DND-41 (cell line): Measurements from ENCODE around the gene SPANXA1.
"Not testable (repeated sequence)": the region's sequence is repeated elsewhere in the genome, so short reads cannot be mapped to it uniquely, and the experiment has no call there.

Experiments
- ATAC-seq: fragments of 200-7000 bp; cut with Tn5 transposase; 3 replicates; pipeline ENCODE4 v1.9.1; 2021; ENCODE audit warnings: low read depth; ENCODE audit not compliant: insufficient read depth
- DNase-seq: peaks from one replicate; pipeline ENCODE4 v3.0.0-alpha.2; 2020
- H2AFZ ChIP-seq: 2 replicates; pipeline ENCODE4 v1.6.0; 2012; ENCODE audit warnings: low read depth, low read length
- H3K27ac ChIP-seq: 2 replicates; pipeline ENCODE4 v1.5.1; 2012; ENCODE audit warnings: low read length, inconsistent platforms
- H3K27me3 ChIP-seq: fragments of 200-600 bp; sonication (generic); 2 replicates; pipeline ENCODE4 v1.6.0; 2012; ENCODE audit warnings: low read length, mild to moderate bottlenecking, inconsistent platforms; ENCODE audit not compliant: insufficient read depth, poor library complexity
- H3K36me3 ChIP-seq: 2 replicates; pipeline ENCODE4 v1.5.1; 2012; ENCODE audit warnings: low read length, inconsistent platforms; ENCODE audit not compliant: insufficient read depth
- H3K4me1 ChIP-seq: 2 replicates; pipeline ENCODE4 v1.5.1; 2012; ENCODE audit warnings: mild to moderate bottlenecking, low read length; ENCODE audit not compliant: insufficient read depth
- H3K4me2 ChIP-seq: 2 replicates; pipeline ENCODE4 v1.6.0; 2012; ENCODE audit warnings: mild to moderate bottlenecking, moderate library complexity, low read length, inconsistent platforms; ENCODE audit not compliant: insufficient read depth
- H3K4me3 ChIP-seq, 2 experiments: fragments of 200-600 bp in 1 of 2; shearing (Covaris generic) in 1 of 2; 2 replicates each; pipeline ENCODE4 v1.5.1; 2012 to 2016; ENCODE audit warnings: inconsistent platforms in 2 of 2, low read length in 2 of 2, mild to moderate bottlenecking in 2 of 2, low read depth in 1 of 2, moderate library complexity in 1 of 2
- H3K79me2 ChIP-seq: 2 replicates; pipeline ENCODE4 v1.6.0; 2012; ENCODE audit warnings: low read length, inconsistent platforms; ENCODE audit not compliant: insufficient read depth
- H3K9ac ChIP-seq: 2 replicates; pipeline ENCODE4 v1.6.0; 2012; ENCODE audit warnings: low read depth, mild to moderate bottlenecking, inconsistent platforms, low read length, moderate library complexity
- H3K9me3 ChIP-seq: 2 replicates; pipeline ENCODE4 v1.5.1; 2012; ENCODE audit warnings: low read length, moderate library complexity, mild to moderate bottlenecking, inconsistent platforms; ENCODE audit not compliant: insufficient read depth, severe bottlenecking
- H4K20me1 ChIP-seq: 2 replicates; pipeline ENCODE4 v1.6.0; 2012; ENCODE audit warnings: low read length; ENCODE audit not compliant: insufficient read depth
- EZH2 ChIP-seq: IDR thresholded peaks from 3 replicates; pipeline ENCODE4 v1.6.1; 2012; ENCODE audit warnings: borderline replicate concordance, low read depth, mild to moderate bottlenecking, moderate library complexity, low read length, inconsistent platforms; ENCODE audit not compliant: severe bottlenecking
- TF ChIP-seq, protein P1 (sequence below): IDR thresholded peaks from 2 replicates; pipeline ENCODE4 v1.5.1; 2012; ENCODE audit warnings: borderline replicate concordance, low read length, moderate library complexity, mild to moderate bottlenecking; ENCODE audit not compliant: poor library complexity, severe bottlenecking; ENCODE audit errors: extremely low read depth

The SPANXA1 gene, protein sequence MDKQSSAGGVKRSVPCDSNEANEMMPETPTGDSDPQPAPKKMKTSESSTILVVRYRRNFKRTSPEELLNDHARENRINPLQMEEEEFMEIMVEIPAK

DNA sequence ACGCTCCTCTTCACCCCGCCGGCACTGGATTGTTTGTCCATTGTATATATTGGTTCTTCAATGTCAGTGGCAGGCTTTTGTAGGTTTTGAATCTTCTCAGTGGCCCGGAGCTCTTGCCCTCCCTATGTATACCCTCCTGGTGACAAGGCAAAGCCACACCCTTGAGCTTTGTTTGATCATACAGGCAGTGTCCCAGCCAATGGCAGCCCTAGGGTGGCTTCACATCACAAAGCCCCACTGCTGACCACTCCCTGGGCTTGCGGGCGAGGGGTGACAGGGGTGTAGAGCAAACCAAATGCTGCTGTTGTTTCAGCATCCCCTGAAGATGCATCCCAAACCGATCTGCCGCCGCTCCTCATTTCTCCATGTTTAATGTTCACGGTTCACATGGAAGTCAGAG is at the start of gene SPANXA1:
SPANXA1 (minus strand) TSS at position 101 of the 400 bp plus-strand sequence; CDS start at position 41, 60 bp downstream.
- H3K36me3 ChIP-seq, DNase-seq: not testable (repeated sequence)

DNA sequence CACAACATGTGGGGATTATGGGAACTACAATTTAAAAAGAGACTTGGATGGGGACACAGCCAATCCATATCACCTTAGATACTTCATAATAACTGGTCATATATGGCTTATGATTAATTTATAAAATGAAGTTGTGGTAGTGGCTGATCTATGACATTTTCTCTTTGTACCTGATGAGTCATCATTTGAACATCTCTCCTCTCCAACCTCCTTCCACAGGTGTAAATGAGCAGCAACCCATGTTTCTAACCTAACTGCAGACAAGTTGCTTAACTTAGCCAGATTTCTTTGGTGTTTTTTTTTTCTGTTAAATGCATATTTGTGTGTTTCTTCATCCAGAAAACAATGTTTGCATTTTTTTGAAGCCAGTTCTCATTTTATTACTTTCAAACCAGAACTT is 47.6 kb upstream of the SPANXA1 start:
- H3K4me2 ChIP-seq: no peak overlapping the region
- no peak overlapping the region for H3K27ac ChIP-seq
- no peaks in the 10 kb centered on the region for H3K9me3 ChIP-seq
- DNase-seq (no peak), ATAC-seq (no peak)
- no peaks in the 10 kb centered on the region for H3K27me3 ChIP-seq
- no peaks in the 10 kb centered on the region for H3K36me3 ChIP-seq
- no peaks in the 10 kb centered on the region for H4K20me1 ChIP-seq
- H3K4me3 ChIP-seq: no peak overlapping the region
- no peaks in the 10 kb centered on the region for H3K4me1 ChIP-seq
- H2AFZ ChIP-seq: no peak overlapping the region
- H3K9ac ChIP-seq: no peak overlapping the region
- no peaks in the 10 kb centered on the region for H3K79me2 ChIP-seq
- TF ChIP-seq, protein P1, sequence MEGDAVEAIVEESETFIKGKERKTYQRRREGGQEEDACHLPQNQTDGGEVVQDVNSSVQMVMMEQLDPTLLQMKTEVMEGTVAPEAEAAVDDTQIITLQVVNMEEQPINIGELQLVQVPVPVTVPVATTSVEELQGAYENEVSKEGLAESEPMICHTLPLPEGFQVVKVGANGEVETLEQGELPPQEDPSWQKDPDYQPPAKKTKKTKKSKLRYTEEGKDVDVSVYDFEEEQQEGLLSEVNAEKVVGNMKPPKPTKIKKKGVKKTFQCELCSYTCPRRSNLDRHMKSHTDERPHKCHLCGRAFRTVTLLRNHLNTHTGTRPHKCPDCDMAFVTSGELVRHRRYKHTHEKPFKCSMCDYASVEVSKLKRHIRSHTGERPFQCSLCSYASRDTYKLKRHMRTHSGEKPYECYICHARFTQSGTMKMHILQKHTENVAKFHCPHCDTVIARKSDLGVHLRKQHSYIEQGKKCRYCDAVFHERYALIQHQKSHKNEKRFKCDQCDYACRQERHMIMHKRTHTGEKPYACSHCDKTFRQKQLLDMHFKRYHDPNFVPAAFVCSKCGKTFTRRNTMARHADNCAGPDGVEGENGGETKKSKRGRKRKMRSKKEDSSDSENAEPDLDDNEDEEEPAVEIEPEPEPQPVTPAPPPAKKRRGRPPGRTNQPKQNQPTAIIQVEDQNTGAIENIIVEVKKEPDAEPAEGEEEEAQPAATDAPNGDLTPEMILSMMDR: no peak
- TF ChIP-seq EZH2: no peak

More for the DNA sequence above, at the start of gene SPANXA1:
- not testable (repeated sequence) for H3K4me3 ChIP-seq, H3K4me1 ChIP-seq, H3K9ac ChIP-seq, H3K79me2 ChIP-seq, H3K4me2 ChIP-seq, H3K27me3 ChIP-seq, H2AFZ ChIP-seq, H3K9me3 ChIP-seq, H4K20me1 ChIP-seq, H3K27ac ChIP-seq, ATAC-seq

DNA sequence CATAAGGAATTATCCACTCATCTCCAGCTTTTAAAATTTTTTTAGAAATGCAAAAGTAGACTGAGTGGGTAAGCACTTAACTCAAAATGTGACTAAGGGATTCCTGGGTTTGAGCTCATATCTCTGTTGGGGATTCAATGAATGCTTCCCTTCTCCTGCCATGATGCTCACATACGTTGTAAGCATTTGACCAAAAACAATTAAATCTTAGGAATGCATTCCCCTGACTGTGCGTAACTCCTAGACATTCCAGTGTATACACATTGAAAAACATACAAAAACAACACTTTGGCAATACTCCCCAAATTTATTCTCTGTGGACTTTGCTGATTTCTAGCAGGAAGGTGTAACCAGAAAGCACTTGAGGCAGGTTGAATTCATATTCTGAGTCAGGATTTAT is 34.8 kb upstream of the SPANXA1 start:
- no peaks in the 10 kb centered on the region for H3K36me3 ChIP-seq
- H3K9ac ChIP-seq: no peak overlapping the region
- no peak overlapping the region for H2AFZ ChIP-seq
- ATAC-seq (no peak), DNase-seq (no peak)
- H3K4me2 ChIP-seq: no peak overlapping the region
- H3K27me3 ChIP-seq: no peaks in the 10 kb centered on the region
- H3K4me1 ChIP-seq: no peaks in the 10 kb centered on the region
- TF ChIP-seq, protein P1: no peak
- TF ChIP-seq EZH2: no peak
- no peak overlapping the region for H3K27ac ChIP-seq
- no peaks in the 10 kb centered on the region for H3K79me2 ChIP-seq
- H3K9me3 ChIP-seq: no peaks in the 10 kb centered on the region
- H4K20me1 ChIP-seq: no peaks in the 10 kb centered on the region
- no peak overlapping the region for H3K4me3 ChIP-seq

DNA sequence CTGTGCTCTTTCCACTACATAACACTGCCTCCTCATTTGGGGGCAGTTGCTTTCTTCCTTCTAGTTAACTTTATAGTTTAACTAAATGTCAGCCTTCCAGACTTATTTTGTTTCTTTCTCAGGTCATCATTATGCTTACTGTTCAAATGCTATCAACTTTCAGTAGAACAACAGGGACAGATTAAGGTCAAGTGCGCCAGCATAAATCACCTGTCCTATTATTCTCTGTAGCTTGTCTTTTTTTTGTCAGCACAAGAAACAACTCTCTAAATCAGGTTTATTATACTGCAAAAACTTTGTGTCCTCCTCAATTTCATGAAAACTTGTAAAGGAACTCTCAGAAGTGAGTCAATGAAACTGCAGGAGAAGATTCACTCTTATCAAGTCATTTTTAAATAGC is 24.6 kb upstream of the SPANXA1 start:
- TF ChIP-seq, protein P1: no peak
- no peak for TF ChIP-seq EZH2
- H3K9me3 ChIP-seq: no peaks in the 10 kb centered on the region
- no peaks in the 10 kb centered on the region for H3K4me1 ChIP-seq
- H3K4me2 ChIP-seq: no peak overlapping the region
- no peak overlapping the region for H3K4me3 ChIP-seq
- no peak overlapping the region for H3K9ac ChIP-seq
- no peaks in the 10 kb centered on the region for H3K36me3 ChIP-seq
- no peak for ATAC-seq
- no peaks in the 10 kb centered on the region for H3K79me2 ChIP-seq
- H3K27me3 ChIP-seq: no peaks in the 10 kb centered on the region
- H4K20me1 ChIP-seq: no peaks in the 10 kb centered on the region
- no peak overlapping the region for H2AFZ ChIP-seq
- no peak overlapping the region for H3K27ac ChIP-seq
- DNase-seq: no peak

DNA sequence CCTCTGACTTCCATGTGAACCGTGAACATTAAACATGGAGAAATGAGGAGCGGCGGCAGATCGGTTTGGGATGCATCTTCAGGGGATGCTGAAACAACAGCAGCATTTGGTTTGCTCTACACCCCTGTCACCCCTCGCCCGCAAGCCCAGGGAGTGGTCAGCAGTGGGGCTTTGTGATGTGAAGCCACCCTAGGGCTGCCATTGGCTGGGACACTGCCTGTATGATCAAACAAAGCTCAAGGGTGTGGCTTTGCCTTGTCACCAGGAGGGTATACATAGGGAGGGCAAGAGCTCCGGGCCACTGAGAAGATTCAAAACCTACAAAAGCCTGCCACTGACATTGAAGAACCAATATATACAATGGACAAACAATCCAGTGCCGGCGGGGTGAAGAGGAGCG is 4.9 kb upstream of the SPANXA1 start, which contains the start of gene SPANXA2:
SPANXA2 (plus strand) TSS at position 301 of the 400 bp plus-strand sequence; CDS start at position 361, 60 bp downstream.
- not testable (repeated sequence) for H3K9ac ChIP-seq, H3K27me3 ChIP-seq, ATAC-seq, H3K79me2 ChIP-seq, H3K4me1 ChIP-seq, DNase-seq, H3K4me3 ChIP-seq, H3K9me3 ChIP-seq, H3K36me3 ChIP-seq, H3K27ac ChIP-seq, H4K20me1 ChIP-seq, H2AFZ ChIP-seq, H3K4me2 ChIP-seq

DNA sequence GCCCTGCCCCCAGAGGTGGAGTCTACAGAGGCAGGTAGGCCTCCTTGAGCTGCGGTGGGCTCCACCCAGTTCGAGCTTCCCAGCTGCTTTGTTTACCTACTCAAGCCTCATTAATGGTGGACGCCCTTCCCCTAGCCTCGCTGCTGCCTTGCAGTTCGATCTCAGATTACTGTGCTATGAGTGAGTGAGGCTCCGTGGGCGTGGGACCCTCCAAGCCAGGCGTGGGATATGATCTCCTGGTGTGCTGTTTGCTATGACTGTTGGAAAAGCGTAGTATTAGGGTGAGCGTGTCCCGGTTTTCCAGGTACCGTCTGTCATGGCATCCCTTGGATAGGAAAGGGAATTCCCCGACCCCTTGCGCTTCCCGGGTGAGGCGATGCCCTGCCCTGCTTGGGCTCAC is 42.0 kb downstream of the SPANXA1 start:
- not testable (repeated sequence) for H3K36me3 ChIP-seq, H3K4me3 ChIP-seq, H3K4me1 ChIP-seq, H3K27ac ChIP-seq, H3K79me2 ChIP-seq, H3K27me3 ChIP-seq, DNase-seq, H2AFZ ChIP-seq, H4K20me1 ChIP-seq, H3K9ac ChIP-seq, ATAC-seq, H3K4me2 ChIP-seq, H3K9me3 ChIP-seq
